HepG2 (cell line): ENCODE data around the gene MTHFD1. TPM values are rescaled to one million over a fixed set of nuclear protein-coding genes. Genes with fewer than 3 reads are reported as not detected.

ENCODE experiments used
- ATF3 ChIP-seq: sonication (generic); formaldehyde crosslinking; IDR thresholded peaks from 2 replicates; pipeline ENCODE4 v1.4.0; 2020; ENCODE audit warnings: missing genetic modification reagents
- BCL6 ChIP-seq: IDR thresholded peaks from 2 replicates; pipeline ENCODE4 v1.6.1; 2016; ENCODE audit warnings: missing genetic modification reagents, missing compliant biosample characterization
- CBFB ChIP-seq: sonication (generic); formaldehyde crosslinking; IDR thresholded peaks from 2 replicates; pipeline ENCODE4 v1.4.0; 2020; ENCODE audit warnings: missing genetic modification reagents
- CEBPG ChIP-seq: IDR thresholded peaks from 2 replicates; pipeline ENCODE4 v1.6.1; 2016
- CTCF ChIP-seq: sonication (generic); formaldehyde crosslinking; IDR thresholded peaks from 2 replicates; pipeline ENCODE4 v1.5.0; 2020; ENCODE audit warnings: mild to moderate bottlenecking, missing genetic modification reagents, moderate library complexity
- GATAD1 ChIP-seq: IDR thresholded peaks from 2 replicates; pipeline ENCODE4 v1.6.1; 2016; ENCODE audit warnings: missing genetic modification reagents, missing compliant biosample characterization
- HNRNPK ChIP-seq: fragments of 200-400 bp; formaldehyde crosslinking; IDR thresholded peaks from 2 replicates; pipeline ENCODE4 v1.6.1; 2018; ENCODE audit warnings: low read length, low read depth, moderate library complexity, mild to moderate bottlenecking; ENCODE audit not compliant: poor library complexity, severe bottlenecking
- ISX ChIP-seq: sonication (generic); formaldehyde crosslinking; conservative IDR thresholded peaks from 2 replicates; pipeline ENCODE4 v1.5.0; 2020; ENCODE audit warnings: missing genetic modification reagents
- KDM6A ChIP-seq: IDR thresholded peaks from 2 replicates; pipeline ENCODE4 v1.6.1; 2016; ENCODE audit warnings: low read depth
- MIXL1 ChIP-seq: IDR thresholded peaks from 2 replicates; pipeline ENCODE4 v1.6.1; 2016
- MTA3 ChIP-seq: sonication (generic); formaldehyde crosslinking; IDR thresholded peaks from 2 replicates; pipeline ENCODE4 v1.4.0; 2020; ENCODE audit warnings: missing genetic modification reagents
- NCOR1 ChIP-seq: fragments of 200-600 bp; sonication (generic); IDR thresholded peaks from 2 replicates; pipeline ENCODE4 v1.7.0; 2017; ENCODE audit warnings: antibody characterized with exemption, low read length, borderline replicate concordance
- NR2F6 ChIP-seq, 2 experiments: IDR thresholded peaks; 2 replicates each; pipeline ENCODE4 v1.6.1; 2016; ENCODE audit warnings: antibody characterized with exemption in 1 of 2, mild to moderate bottlenecking in 1 of 2
- PCBP2 ChIP-seq: fragments of 200-400 bp; formaldehyde crosslinking; optimal IDR thresholded peaks from 2 replicates; pipeline ENCODE3; 2018; ENCODE audit warnings: low read length, low read depth; ENCODE audit not compliant: poor library complexity, severe bottlenecking
- RBAK ChIP-seq: sonication (generic); formaldehyde crosslinking; IDR thresholded peaks from 2 replicates; pipeline ENCODE4 v1.5.1; 2020; ENCODE audit warnings: mild to moderate bottlenecking, missing genetic modification reagents
- SALL2 ChIP-seq: sonication (generic); formaldehyde crosslinking; IDR thresholded peaks from 2 replicates; pipeline ENCODE4 v1.8.1; 2023; ENCODE audit warnings: mild to moderate bottlenecking, missing genetic modification reagents, inconsistent platforms
- SAP130 ChIP-seq: IDR thresholded peaks from 2 replicates; pipeline ENCODE4 v1.6.1; 2016; ENCODE audit warnings: low read depth
- SATB2 ChIP-seq: sonication (generic); formaldehyde crosslinking; IDR thresholded peaks from 2 replicates; pipeline ENCODE4 v1.5.0; 2020; ENCODE audit warnings: missing genetic modification reagents
- ZBTB21 ChIP-seq: sonication (generic); formaldehyde crosslinking; IDR thresholded peaks from 2 replicates; pipeline ENCODE4 v1.4.0; 2020; ENCODE audit warnings: missing genetic modification reagents
- ZNF180 ChIP-seq: sonication (generic); formaldehyde crosslinking; IDR thresholded peaks from 2 replicates; pipeline ENCODE4 v1.4.0; 2020; ENCODE audit warnings: low read depth, missing genetic modification reagents, borderline replicate concordance
- ZNF33B ChIP-seq: sonication (generic); formaldehyde crosslinking; IDR thresholded peaks from 2 replicates; pipeline ENCODE4 v1.5.1; 2020; ENCODE audit warnings: mild to moderate bottlenecking, missing genetic modification reagents
- ZNF501 ChIP-seq: sonication (generic); formaldehyde crosslinking; IDR thresholded peaks from 2 replicates; pipeline ENCODE4 v1.5.1; 2020; ENCODE audit warnings: mild to moderate bottlenecking, moderate library complexity, missing genetic modification reagents
- ZNF580 ChIP-seq: IDR thresholded peaks from 2 replicates; pipeline ENCODE4 v1.6.1; 2016; ENCODE audit warnings: low read depth, borderline replicate concordance
- ZNF646 ChIP-seq: sonication (generic); formaldehyde crosslinking; IDR thresholded peaks from 2 replicates; pipeline ENCODE4 v1.9.0; 2021; ENCODE audit warnings: mild to moderate bottlenecking, missing genetic modification reagents
- ZNF737 ChIP-seq: sonication (generic); formaldehyde crosslinking; IDR thresholded peaks from 2 replicates; pipeline ENCODE4 v1.5.0; 2020; ENCODE audit warnings: missing genetic modification reagents, mild to moderate bottlenecking, borderline replicate concordance
- polyA plus RNA-seq, 8 experiments: library from polyadenylated mRNA; depleted of rRNA in 3 of 8; stranded (reverse) in 7 of 8; unstranded in 1 of 8; fragments of >200 nt; fragmentation: Illumina TruSeq in 4 of 8; extraction: Trizol in 4 of 8; gene quantifications; 2 replicates each; pipeline versions ENCODE4 v1.2.1 to v1.2.3, GENCODE V29; 2011 to 2016; ENCODE audit warnings: low read depth in 4 of 8, missing spikeins in 1 of 8, mixed read lengths in 1 of 8; ENCODE audit not compliant: insufficient read depth in 1 of 8
- total RNA-seq, 5 experiments: library from RNA; depleted of rRNA; stranded (reverse); fragments of >200 nt; fragmentation: Illumina TruSeq; extraction: Trizol; gene quantifications; 2 replicates each; pipeline ENCODE4 v1.2.3, GENCODE V29; 2016; ENCODE audit warnings: low read depth in 1 of 5

The MTHFD1 gene
- total and polyA plus RNA-seq, 2 of the 13 experiments (the other 11 are each of a cell fraction or from before 2014, with no cell fraction given) = 31.0 to 106 TPM

GRCh38 chr14:64504310-64504896, 116.2 kb downstream of the MTHFD1 start, which contains the start of gene ZBTB1 (continued):
- TF ChIP-seq ZNF646 (CRISPR knock-in tag) (0 out of 2 replicates have a peak, but pooled peaks have one; percentile 26), ZBTB21 (CRISPR knock-in tag) (no peak), NR2F6 (IDR thresholded peaks at IDR 0.05) (no peak), NR2F6 (CRISPR knock-in tag; IDR thresholded peaks at IDR 0.05) (no peak), ZNF737 (CRISPR knock-in tag) (no peak), SATB2 (CRISPR knock-in tag) (no peak), SAP130 (CRISPR knock-in tag) (no peak; the same call in none of the 2 replicates), ATF3 (CRISPR knock-in tag) (no peak), GATAD1 (CRISPR knock-in tag) (no peak; the same call in 1 of the 2 replicates), RBAK (no peak), NCOR1 (no peak), CBFB (CRISPR knock-in tag) (no peak; the same call in 1 of the 2 replicates), CTCF (CRISPR knock-in tag) (no peak), ISX (CRISPR knock-in tag) (no peak), PCBP2 (no peak), CEBPG (CRISPR knock-in tag) (no peak), BCL6 (no peak), MIXL1 (CRISPR knock-in tag) (no peak), HNRNPK (no peak), ZNF33B (no peak), SALL2 (CRISPR knock-in tag) (no peak), ZNF501 (no peak), ZNF180 (no peak), ZNF580 (peak; percentile 23; the same call in 1 of the 2 replicates), KDM6A (CRISPR knock-in tag) (no peak), MTA3 (CRISPR knock-in tag) (no peak)
